HepG2 (cell line): ENCODE results near the gene CDYL2.

ENCODE experiments used
- ELF4 ChIP-seq: sonication (generic); formaldehyde crosslinking; IDR thresholded peaks from 2 replicates; pipeline ENCODE4 v1.5.0; 2020; ENCODE audit warnings: missing genetic modification reagents, mild to moderate bottlenecking, moderate library complexity, borderline replicate concordance
- GATA4 ChIP-seq: sonication (generic); IDR thresholded peaks from 2 replicates; pipeline ENCODE4 v1.6.1; 2016; ENCODE audit warnings: antibody characterized with exemption, low read depth, borderline replicate concordance
- NFRKB ChIP-seq: fragments of 450-650 bp; IDR thresholded peaks from 2 replicates; pipeline ENCODE4 v1.6.1; 2017
- PBX2 ChIP-seq: IDR thresholded peaks from 2 replicates; pipeline ENCODE4 v1.6.1; 2016; ENCODE audit warnings: control low read depth
- POLR2AphosphoS5 ChIP-seq: IDR thresholded peaks from 2 replicates; pipeline ENCODE4 v1.6.1; 2012; ENCODE audit warnings: low read depth, low read length
- SUZ12 ChIP-seq: fragments of 150-350 bp; IDR thresholded peaks from 2 replicates; pipeline ENCODE4 v1.6.1; 2014; ENCODE audit warnings: low read depth, low read length
- ZMAT3 ChIP-seq: sonication (generic); formaldehyde crosslinking; conservative IDR thresholded peaks from 2 replicates; pipeline ENCODE4 v1.7.0; 2021; ENCODE audit warnings: missing genetic modification reagents
- ZNF143 ChIP-seq: sonication (generic); formaldehyde crosslinking; IDR thresholded peaks from 2 replicates; pipeline ENCODE4 v1.4.0; 2020; ENCODE audit warnings: missing genetic modification reagents
- ZNF274 ChIP-seq: sonication (generic); formaldehyde crosslinking; IDR thresholded peaks from 2 replicates; pipeline ENCODE4 v1.5.1; 2020; ENCODE audit warnings: mild to moderate bottlenecking, missing genetic modification reagents
- ZNF546 ChIP-seq: sonication (generic); formaldehyde crosslinking; conservative IDR thresholded peaks from 2 replicates; pipeline ENCODE4 v1.8.1; 2023; ENCODE audit warnings: mild to moderate bottlenecking, missing genetic modification reagents
- ZNF556 ChIP-seq: sonication (generic); formaldehyde crosslinking; IDR thresholded peaks from 2 replicates; pipeline ENCODE4 v1.4.0; 2020; ENCODE audit warnings: mild to moderate bottlenecking, missing genetic modification reagents, borderline replicate concordance
- ZNF564 ChIP-seq: sonication (generic); formaldehyde crosslinking; IDR thresholded peaks from 2 replicates; pipeline ENCODE4 v1.8.1; 2023; ENCODE audit warnings: mild to moderate bottlenecking, missing genetic modification reagents
- ZNF747 ChIP-seq: sonication (generic); formaldehyde crosslinking; IDR thresholded peaks from 2 replicates; pipeline ENCODE4 v1.8.1; 2023; ENCODE audit warnings: missing genetic modification reagents, mild to moderate bottlenecking, borderline replicate concordance

GRCh38 chr16:80692270-80692669, 112.1 kb downstream of the CDYL2 start:
- TF ChIP-seq ZNF747 (CRISPR knock-in tag) (no peak), GATA4 (no peak), NFRKB (no peak), ELF4 (CRISPR knock-in tag) (no peak), ZNF274 (CRISPR knock-in tag) (no peak), SUZ12 (no peak), PBX2 (no peak), ZNF556 (no peak), ZNF143 (no peak), ZNF546 (CRISPR knock-in tag) (no peak), POLR2AphosphoS5 (no peak), ZNF564 (CRISPR knock-in tag) (no peak), ZMAT3 (CRISPR knock-in tag) (no peak)
